GM10266 (cell line): ENCODE results near the gene MBNL1.

Experiments
- DNase-seq: peaks from one replicate; pipeline ENCODE4 v3.0.0; 2012; ENCODE audit errors: extremely low spot score
- TF ChIP-seq, protein P1 (sequence below): IDR thresholded peaks from 2 replicates; pipeline ENCODE4 v1.5.1; 2012; ENCODE audit warnings: mild to moderate bottlenecking, low read depth; ENCODE audit not compliant: control insufficient read depth, insufficient read depth; ENCODE audit errors: missing control alignments

MBNL1 gene

DNA sequence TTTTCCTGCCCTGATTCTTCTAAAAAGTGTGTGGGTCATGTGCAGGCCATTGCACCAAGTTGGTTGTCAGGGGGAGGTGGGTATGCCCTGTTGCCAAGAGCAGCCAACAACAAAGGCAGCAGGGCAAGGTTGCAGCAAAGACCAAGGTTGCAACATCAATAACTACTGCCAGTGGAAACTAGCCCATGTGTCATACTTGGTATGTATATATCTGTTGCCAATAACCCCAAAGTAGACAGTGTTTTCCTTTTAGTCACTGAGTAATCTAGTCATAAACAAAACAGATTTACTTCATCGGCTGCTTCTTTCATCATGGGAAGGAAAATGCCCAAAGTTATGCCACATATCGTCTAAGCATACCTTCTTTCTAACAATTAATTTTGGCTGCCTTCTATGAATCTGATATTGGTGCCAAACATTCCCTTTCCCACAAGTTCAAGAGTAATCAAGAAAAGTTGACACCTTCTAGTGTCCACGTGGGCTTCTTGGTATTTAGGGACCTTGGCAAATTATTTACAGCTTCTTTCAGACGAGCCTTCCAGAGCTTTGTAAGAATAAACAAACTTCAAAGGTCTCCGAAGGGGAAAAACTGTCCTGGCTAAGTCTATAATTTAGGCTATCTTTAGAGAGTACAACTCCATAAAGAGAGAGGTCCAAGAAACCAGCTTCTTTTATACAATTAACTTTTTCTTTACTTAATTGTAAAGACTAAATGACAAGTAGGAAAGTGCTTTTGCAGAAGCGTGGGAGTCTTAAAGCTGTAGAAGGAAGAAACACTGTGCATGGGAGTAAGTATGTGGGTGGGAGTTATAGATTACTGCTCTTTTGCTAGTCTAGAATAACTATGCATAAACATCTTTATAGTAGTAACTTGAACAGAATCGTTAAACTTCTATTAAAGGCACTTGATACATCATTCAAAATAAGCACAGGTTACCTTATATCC lies 10.0 kb upstream of the MBNL1 start:
- DNase-seq = no peak
- TF ChIP-seq, protein P1, sequence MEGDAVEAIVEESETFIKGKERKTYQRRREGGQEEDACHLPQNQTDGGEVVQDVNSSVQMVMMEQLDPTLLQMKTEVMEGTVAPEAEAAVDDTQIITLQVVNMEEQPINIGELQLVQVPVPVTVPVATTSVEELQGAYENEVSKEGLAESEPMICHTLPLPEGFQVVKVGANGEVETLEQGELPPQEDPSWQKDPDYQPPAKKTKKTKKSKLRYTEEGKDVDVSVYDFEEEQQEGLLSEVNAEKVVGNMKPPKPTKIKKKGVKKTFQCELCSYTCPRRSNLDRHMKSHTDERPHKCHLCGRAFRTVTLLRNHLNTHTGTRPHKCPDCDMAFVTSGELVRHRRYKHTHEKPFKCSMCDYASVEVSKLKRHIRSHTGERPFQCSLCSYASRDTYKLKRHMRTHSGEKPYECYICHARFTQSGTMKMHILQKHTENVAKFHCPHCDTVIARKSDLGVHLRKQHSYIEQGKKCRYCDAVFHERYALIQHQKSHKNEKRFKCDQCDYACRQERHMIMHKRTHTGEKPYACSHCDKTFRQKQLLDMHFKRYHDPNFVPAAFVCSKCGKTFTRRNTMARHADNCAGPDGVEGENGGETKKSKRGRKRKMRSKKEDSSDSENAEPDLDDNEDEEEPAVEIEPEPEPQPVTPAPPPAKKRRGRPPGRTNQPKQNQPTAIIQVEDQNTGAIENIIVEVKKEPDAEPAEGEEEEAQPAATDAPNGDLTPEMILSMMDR = no peak

DNA sequence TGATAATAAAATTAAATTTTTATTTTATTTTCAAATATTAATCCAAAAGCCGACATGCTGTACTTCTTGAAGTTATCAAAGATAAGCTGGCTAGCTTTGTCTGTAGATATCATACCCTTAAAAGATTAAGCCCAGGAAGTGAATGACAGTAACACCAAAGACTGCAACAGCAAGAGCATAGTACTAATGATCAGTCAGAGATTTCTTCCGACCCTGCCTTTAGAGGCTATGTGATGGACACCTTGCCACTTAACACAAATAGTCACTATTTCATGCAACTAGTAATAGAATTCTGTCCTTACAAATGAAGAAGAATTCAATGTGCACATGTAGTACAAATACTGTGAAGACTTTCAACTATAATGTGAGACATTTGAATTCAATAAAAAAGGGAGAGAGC lies 9.3 kb upstream of the MBNL1 start:
- TF ChIP-seq, protein P1 = no peak
- DNase-seq = no peak

DNA sequence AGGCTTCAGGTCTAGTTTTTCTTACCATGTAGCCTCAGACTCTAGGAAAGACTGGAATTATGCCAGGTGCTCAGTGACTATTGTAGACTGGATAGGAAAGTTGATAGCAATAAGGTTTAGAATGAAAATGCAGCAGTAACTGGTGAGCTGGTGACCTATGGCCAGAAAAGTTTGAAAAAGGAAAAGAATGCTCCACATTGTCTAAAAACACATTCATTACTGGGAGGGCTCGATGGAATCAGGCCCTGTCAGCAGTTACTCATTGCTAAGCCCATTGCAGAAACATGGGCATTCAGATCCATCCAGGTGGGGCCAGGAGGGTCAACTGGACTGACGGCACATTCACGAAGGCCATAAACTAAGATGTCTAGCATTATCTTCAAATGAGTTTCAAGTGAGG lies 8.7 kb upstream of the MBNL1 start:
- TF ChIP-seq, protein P1 = no peak
- no peak for DNase-seq

DNA sequence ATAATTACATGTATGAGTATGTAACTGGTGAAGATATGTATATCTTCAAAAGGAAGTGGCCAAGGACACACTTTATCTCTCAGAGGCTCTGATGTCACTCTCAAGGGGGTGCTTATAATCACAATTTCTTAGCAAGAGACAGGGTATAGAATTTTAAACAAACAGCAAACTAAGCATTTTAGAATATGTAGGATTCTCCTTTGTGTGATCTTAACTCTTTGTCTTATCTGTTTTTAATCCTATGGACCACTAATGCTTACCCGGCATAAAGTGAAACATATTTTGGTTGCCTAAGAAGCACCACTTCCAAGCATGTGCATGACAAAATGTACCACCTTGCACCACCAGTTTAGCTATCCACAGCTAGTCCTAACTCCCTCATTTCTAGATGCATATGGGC lies 8.2 kb upstream of the MBNL1 start:
- TF ChIP-seq, protein P1 = no peak
- DNase-seq = no peak

DNA sequence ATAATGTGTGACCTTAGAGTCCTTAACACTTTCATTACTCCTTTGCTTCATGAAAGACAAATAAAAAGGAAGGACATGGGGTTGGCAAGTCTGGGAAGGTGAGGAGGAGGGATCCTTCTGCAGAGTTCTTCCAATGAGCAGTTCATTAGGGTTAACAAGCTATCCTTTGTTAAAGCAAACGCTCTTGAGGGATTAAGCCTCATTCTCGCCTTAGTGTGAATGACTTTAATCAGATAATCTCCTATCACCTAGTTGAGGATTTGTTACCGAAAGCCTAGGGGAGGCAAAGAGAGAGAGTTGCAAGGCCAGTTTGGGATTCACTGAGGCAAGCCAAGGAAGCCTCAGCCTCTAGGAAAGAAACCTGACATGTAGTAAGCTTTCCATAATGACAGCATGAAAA lies 7.4 kb upstream of the MBNL1 start:
- TF ChIP-seq, protein P1 = no peak
- DNase-seq = no peak

DNA sequence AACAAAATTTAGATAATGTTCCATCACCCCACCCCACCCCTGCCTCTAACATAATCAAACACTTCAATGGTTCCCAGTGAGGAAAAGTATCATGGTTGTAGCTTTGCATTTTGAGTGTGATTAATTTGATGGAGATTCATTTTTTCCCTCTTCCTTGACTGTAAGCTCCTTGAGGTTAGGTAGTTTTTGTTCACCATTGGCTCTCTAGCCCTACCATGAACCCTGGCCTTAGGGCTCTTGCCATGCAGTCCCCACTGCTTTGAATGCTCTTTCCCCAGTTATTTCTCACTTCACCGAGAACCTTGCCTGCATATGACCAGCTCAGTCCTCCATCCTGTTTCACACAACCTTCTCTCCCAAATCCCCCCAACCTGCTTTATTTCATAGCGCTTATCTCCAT lies 5.0 kb upstream of the MBNL1 start:
- DNase-seq = no peak
- TF ChIP-seq, protein P1 = no peak

DNA sequence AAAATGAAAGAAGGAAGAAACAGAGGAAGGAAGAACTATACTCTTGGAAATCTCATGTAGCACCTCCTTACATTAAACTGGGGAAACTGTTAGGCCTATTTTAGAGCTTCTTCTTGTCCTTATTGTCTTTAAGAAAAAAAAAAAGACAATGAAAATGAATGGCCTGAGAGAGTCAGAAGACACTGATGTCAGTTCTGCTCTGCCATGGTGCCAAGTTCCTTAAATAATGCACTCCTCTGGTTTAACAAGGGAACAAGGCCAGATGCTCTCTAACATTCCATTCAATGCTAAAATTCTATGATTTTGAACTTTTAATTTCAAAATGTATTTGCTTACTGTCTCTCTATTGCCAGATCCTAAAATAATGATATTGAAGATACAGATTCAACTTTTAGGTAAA lies 4.4 kb upstream of the MBNL1 start:
- TF ChIP-seq, protein P1 = no peak
- no peak for DNase-seq
